ENCODE results near the gene FGF19.

Gene FGF19

GRCh38 chr11:69660001-69660500 lies 43.8 kb downstream of the FGF19 start:
- H3K4me3 Mint-ChIP-seq, result no peak overlapping the region
- no peak for DNase-seq (ENCODE audit: low spot score in 2 of 2)
- H3K36me3 Mint-ChIP-seq (ENCODE audit: insufficient read depth), result peaks cover 8% of the 10 kb centered on the region
- no peak overlapping the region for H3K27ac Mint-ChIP-seq (ENCODE audit: low read depth)
- no peaks in the 10 kb centered on the region for H3K9me3 Mint-ChIP-seq
- no peak for ATAC-seq (replicated peaks; ENCODE audit: extremely low read depth, poor library complexity, severe bottlenecking)
- H3K4me1 Mint-ChIP-seq, result no peaks in the 10 kb centered on the region
- no peaks in the 10 kb centered on the region for H3K27me3 Mint-ChIP-seq

DNA sequence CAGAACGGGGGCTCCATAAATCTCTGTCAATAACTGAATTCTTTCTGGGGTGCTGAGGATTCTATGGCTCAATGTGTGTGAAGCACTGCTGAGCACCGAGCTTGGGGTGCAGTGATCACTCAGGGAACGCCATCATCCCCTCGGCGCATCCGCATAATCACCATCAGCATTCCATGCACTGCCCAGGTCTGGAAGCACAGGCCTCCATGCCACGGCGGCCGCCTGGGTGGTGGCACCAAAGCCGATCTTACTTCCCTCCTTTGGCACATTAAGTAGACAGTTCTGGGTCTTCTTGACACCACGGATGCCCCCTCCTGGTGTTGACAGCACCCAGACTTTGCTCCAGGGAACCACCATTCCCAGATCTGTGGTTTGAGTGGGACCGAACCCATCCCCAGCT lies 44.2 kb downstream of the FGF19 start:
- Mint-ChIP-seq H3K9me3 (no peaks in the 10 kb centered on the region), H3K36me3 (ENCODE audit: insufficient read depth) (peaks cover 5% of the 10 kb centered on the region), H3K4me1 (no peaks in the 10 kb centered on the region), H3K27ac (ENCODE audit: low read depth) (no peak overlapping the region), H3K27me3 (no peaks in the 10 kb centered on the region), H3K4me3 (no peak overlapping the region)
- no peak for ATAC-seq (replicated peaks; ENCODE audit: extremely low read depth, poor library complexity, severe bottlenecking)
- DNase-seq (ENCODE audit: low spot score in 2 of 2), result no peak

DNA sequence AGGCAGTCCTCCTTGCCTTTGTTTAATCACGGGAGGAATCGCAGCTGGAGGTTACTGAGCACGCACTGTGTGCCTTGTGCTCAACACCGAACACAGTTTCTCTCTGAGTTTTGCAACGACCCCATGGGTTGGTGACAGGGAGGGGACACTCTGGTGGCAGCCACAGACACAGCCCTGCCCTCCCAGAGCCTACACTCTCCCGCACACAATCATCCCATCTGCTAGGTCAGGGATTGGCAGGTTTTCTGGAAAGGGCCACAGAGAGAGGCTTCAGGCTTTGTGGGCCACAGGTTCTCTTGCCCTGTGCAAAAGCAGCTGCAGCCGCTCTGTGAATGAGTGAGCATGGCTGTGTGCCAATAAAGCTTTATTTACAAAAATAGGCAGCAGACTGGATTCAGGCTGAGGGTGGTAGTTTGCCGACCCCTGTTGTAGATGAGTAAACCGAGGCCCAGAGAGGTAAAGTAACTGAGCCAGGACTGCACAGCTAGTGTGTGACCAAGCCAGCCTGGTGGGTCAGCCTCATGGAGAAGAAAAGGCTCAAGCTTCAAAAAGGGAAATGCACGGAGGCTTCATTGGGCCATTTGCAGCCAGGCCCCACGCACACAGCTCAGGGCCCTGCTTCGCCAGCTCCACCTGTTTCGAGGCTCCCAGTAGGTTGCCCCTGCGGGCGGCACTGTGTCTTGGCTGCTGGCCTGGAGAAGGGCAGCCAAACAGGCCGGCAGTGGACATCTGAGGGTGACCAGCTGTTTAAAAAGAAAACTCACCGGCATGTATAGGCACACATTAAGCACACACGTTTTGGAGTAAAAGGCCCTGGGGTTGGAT lies 45.0 kb downstream of the FGF19 start:
- Mint-ChIP-seq H3K27ac (ENCODE audit: low read depth) (no peak overlapping the region), H3K27me3 (no peaks in the 10 kb centered on the region), H3K4me3 (no peak overlapping the region), H3K36me3 (ENCODE audit: insufficient read depth) (peaks cover 4% of the 10 kb centered on the region), H3K4me1 (no peaks in the 10 kb centered on the region), H3K9me3 (no peaks in the 10 kb centered on the region)
- DNase-seq (ENCODE audit: low spot score in 2 of 2) (no peak), ATAC-seq (replicated peaks; ENCODE audit: extremely low read depth, poor library complexity, severe bottlenecking) (no peak)

DNA sequence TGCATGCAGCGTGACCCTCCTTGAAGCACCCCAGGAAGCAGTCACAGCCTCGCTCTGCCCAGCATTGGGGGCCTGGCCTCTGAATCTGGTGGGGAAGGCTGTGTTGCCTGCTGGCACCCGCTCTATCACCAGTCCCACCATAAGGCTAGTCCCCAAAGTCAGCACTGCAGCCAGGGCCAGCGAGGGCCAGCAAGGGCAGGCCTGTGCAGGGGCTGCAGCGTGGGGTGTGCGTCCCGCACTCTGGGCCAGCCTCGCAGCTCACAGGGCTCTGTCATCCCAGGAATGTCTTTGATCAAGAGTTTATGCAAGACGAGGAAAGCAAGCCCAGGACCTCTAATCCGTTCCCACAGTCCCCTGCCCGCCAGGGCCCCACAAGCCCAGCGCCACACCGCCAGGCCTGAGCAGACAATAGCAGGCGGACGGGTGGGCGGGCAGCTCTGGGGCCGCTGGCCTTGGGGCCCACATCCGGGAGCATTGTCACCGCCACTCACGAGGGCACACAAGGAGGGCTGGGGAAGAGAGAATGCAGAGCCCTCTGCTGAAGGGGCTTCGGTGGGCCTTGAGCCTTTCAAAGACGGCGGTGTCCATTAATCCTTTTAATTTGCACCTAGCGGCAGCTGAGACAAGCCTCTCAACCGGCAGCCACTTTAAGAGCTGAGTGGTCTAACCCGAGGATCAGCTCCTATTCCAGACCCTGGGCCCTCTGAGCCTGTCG lies 45.8 kb downstream of the FGF19 start:
- no peak overlapping the region for H3K27ac Mint-ChIP-seq (ENCODE audit: low read depth)
- H3K9me3 Mint-ChIP-seq, result no peaks in the 10 kb centered on the region
- DNase-seq (ENCODE audit: low spot score in 2 of 2) (no peak), ATAC-seq (replicated peaks; ENCODE audit: extremely low read depth, poor library complexity, severe bottlenecking) (no peak)
- H3K36me3 Mint-ChIP-seq (ENCODE audit: insufficient read depth), result peaks cover 1% of the 10 kb centered on the region
- no peaks in the 10 kb centered on the region for H3K27me3 Mint-ChIP-seq
- H3K4me1 Mint-ChIP-seq, result no peaks in the 10 kb centered on the region
- no peak overlapping the region for H3K4me3 Mint-ChIP-seq

- ATAC-seq (replicated peaks; ENCODE audit: extremely low read depth, poor library complexity, severe bottlenecking) (no peak), DNase-seq (ENCODE audit: low spot score in 2 of 2) (no peak)
- no peaks in the 10 kb centered on the region for H3K27me3 Mint-ChIP-seq
- H3K9me3 Mint-ChIP-seq, result no peaks in the 10 kb centered on the region
- peak overlapping the region; percentile 39 for H3K27ac Mint-ChIP-seq (ENCODE audit: low read depth)
- H3K36me3 Mint-ChIP-seq (ENCODE audit: insufficient read depth), result peaks cover 1% of the 10 kb centered on the region
- no peaks in the 10 kb centered on the region for H3K4me1 Mint-ChIP-seq
- no peak overlapping the region for H3K4me3 Mint-ChIP-seq
Observed at GRCh38 chr11:69657456-69657910, 46.3 kb downstream of the FGF19 start.

DNA sequence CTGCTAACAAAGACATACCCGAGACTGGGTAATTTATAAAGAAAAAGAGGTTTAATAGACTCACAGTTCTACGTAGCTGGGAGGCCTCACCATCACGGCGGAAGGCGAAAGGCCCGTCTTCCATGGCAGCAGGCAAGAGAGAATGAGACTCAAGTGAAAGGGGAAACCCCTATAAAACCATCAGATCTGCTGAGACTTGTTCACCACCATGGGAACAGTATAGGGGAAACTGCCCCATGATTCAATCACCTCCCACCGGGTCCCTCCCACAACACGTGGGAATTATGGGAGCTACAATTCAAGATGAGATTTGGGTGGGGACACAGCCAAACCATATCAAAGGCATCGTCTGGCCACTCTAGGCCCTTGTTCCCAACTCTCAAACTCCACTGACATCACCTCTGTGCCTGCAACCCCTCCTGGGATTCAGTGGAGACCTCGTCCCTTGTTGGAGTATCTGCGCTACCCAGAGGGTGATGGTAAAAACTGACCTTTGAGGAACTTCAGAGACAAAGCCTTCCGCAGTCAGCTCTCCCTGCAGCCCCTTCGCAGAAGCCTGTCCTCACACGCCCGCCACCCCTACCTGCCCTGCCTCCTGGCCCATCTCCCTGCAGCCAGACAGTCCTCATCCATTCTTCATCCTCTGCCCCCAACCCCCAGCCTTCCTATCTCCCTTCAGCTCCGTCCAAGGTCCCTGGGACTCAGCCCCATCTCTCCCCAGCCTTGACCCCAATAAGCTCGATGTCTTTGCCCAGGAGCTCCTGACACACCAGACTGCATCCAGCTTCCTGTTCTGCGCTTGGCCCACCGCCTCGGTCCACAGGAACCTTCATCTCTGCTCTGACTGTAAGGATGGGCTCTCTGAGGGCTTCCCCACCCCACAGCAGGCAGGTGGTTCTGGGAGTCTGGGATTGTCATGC lies 47.0 kb downstream of the FGF19 start:
- Mint-ChIP-seq H3K9me3 (no peaks in the 10 kb centered on the region), H3K27ac (ENCODE audit: low read depth) (peak overlapping the region; percentile 39), H3K4me3 (no peak overlapping the region), H3K36me3 (ENCODE audit: insufficient read depth) (no peaks in the 10 kb centered on the region), H3K4me1 (no peaks in the 10 kb centered on the region), H3K27me3 (no peaks in the 10 kb centered on the region)
- DNase-seq (ENCODE audit: low spot score in 2 of 2) (no peak), ATAC-seq (replicated peaks; ENCODE audit: extremely low read depth, poor library complexity, severe bottlenecking) (no peak)

DNA sequence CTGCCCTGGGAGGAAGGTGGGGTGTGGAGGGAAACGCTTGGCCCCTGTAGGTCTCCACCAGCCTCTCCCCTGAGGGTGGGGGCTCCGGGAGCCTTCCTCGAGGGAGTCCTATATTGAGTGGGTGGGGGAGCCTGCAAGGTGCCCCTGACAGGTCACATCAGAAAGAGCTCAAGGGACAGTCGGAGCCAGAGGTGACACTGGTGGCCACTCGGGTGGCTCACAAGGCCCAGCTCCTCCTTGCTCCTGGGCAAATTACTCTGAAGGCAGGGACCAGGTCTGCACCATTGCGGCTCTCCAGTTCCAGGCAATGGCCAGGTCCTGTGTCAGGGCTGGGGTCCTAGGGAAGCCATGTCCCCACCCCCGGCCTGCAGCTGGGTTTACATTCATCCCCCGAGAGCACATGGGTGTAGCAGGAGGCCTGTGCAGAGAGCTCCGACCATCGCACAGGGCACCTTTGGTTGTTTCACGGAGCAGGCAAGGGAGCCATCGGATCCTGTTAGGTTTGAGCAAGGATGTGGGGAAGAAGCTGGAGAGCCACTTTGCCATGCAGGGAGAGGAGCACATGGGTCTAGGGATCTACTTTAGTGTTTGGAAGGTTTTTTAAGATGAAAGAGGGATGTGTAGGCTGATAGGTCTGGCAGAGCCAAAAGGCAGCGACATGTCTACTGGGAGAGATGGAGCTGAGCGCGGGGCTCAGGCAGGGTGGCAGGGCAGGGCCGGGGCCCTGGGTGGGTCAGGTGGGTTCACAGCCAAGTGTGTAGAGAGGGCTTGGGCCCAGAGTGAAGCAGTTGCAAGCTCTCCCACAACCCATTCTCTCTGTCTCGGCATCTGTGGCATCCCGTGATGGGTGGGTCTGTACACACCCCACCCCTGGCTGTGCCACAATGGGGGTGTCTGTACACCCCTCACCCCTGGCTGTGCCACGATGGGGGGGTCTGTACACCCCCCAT lies 48.1 kb downstream of the FGF19 start:
- ATAC-seq (replicated peaks; ENCODE audit: extremely low read depth, poor library complexity, severe bottlenecking), result no peak
- Mint-ChIP-seq H3K9me3 (no peaks in the 10 kb centered on the region), H3K27ac (ENCODE audit: low read depth) (no peak overlapping the region), H3K4me1 (no peaks in the 10 kb centered on the region), H3K36me3 (ENCODE audit: insufficient read depth) (peaks cover 1% of the 10 kb centered on the region), H3K4me3 (no peak overlapping the region), H3K27me3 (no peaks in the 10 kb centered on the region)
- DNase-seq (ENCODE audit: low spot score in 2 of 2), result no peak

DNA sequence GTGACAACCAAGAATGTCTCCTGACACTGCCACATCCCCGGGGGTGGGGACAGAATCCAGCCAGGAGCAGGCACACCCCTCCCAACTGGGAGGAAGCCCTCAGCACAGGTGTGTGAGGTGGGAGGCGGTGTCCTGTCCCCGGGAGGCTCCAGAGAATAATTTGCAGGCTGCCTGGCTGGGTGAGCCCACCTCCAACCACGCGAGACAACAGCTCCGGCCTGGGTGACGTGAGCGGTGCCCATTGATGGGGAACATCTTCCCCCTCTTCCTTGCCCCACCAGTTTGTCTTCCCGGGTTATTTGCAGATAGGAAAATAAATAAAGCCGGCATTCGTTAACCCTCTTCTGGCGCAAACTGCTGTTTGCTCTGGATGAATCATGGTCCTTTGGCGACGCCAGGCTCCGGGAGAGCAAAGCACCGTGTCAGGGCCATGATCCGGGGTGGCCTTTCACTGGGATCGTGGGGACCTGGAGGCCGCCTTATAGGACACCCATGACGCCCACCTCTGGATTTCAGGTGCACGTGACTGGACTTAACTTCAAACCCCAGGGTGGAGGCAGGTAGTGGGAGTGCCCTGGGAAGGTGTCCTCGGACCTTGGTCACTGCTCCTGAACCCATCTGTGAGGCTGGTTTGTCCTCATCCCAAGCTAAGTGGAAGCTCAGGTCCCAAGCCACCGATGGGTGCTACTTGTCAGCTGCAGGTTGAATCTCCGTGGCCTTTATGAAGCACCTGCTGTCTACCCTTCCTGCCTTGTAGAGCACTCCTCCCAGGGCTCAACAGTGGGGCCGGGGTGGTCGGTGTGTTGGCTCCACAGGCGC lies 49.0 kb downstream of the FGF19 start:
- Mint-ChIP-seq H3K9me3 (no peaks in the 10 kb centered on the region), H3K27me3 (no peaks in the 10 kb centered on the region), H3K36me3 (ENCODE audit: insufficient read depth) (peaks cover 1% of the 10 kb centered on the region), H3K4me1 (no peaks in the 10 kb centered on the region), H3K27ac (ENCODE audit: low read depth) (no peak overlapping the region), H3K4me3 (no peak overlapping the region)
- ATAC-seq (replicated peaks; ENCODE audit: extremely low read depth, poor library complexity, severe bottlenecking) (no peak), DNase-seq (ENCODE audit: low spot score in 2 of 2) (no peak)

- Mint-ChIP-seq H3K4me3 (no peak overlapping the region), H3K27me3 (no peaks in the 10 kb centered on the region), H3K27ac (ENCODE audit: low read depth) (no peak overlapping the region), H3K4me1 (no peaks in the 10 kb centered on the region), H3K9me3 (no peaks in the 10 kb centered on the region), H3K36me3 (ENCODE audit: insufficient read depth) (peaks cover 1% of the 10 kb centered on the region)
- DNase-seq (ENCODE audit: low spot score in 2 of 2), result no peak
- no peak for ATAC-seq (replicated peaks; ENCODE audit: extremely low read depth, poor library complexity, severe bottlenecking)
Observed at GRCh38 chr11:69654001-69654659, 49.7 kb downstream of the FGF19 start.

DNA sequence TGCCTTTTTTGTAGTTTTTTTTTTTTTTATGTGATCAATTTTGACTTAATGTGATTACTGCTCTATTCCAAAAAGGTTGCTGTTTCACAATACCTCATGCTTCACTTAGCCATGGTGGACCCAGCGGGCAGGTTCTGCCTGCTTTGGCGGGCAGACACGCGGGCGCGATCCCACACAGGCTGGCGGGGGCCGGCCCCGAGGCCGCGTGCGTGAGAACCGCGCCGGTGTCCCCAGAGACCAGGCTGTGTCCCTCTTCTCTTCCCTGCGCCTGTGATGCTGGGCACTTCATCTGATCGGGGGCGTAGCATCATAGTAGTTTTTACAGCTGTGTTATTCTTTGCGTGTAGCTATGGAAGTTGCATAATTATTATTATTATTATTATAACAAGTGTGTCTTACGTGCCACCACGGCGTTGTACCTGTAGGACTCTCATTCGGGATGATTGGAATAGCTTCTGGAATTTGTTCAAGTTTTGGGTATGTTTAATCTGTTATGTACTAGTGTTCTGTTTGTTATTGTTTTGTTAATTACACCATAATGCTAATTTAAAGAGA lies 50.3 kb downstream of the FGF19 start:
- Mint-ChIP-seq H3K9me3 (no peaks in the 10 kb centered on the region), H3K27ac (ENCODE audit: low read depth) (no peak overlapping the region), H3K4me3 (no peak overlapping the region), H3K36me3 (ENCODE audit: insufficient read depth) (peaks cover 1% of the 10 kb centered on the region), H3K4me1 (no peaks in the 10 kb centered on the region), H3K27me3 (no peaks in the 10 kb centered on the region)
- no peak for ATAC-seq (replicated peaks; ENCODE audit: extremely low read depth, poor library complexity, severe bottlenecking)
- DNase-seq (ENCODE audit: low spot score in 2 of 2), result no peak

Measured in central memory CD8-positive, alpha-beta T cell (primary cell).